Measurements from ENCODE around the gene PIK3CA. TPM values are rescaled to one million over a fixed set of nuclear protein-coding genes. Genes with fewer than 3 reads are reported as not detected.

PIK3CA gene
- total RNA-seq, 1 donor from 2014 or later, result 20.3 TPM

DNA sequence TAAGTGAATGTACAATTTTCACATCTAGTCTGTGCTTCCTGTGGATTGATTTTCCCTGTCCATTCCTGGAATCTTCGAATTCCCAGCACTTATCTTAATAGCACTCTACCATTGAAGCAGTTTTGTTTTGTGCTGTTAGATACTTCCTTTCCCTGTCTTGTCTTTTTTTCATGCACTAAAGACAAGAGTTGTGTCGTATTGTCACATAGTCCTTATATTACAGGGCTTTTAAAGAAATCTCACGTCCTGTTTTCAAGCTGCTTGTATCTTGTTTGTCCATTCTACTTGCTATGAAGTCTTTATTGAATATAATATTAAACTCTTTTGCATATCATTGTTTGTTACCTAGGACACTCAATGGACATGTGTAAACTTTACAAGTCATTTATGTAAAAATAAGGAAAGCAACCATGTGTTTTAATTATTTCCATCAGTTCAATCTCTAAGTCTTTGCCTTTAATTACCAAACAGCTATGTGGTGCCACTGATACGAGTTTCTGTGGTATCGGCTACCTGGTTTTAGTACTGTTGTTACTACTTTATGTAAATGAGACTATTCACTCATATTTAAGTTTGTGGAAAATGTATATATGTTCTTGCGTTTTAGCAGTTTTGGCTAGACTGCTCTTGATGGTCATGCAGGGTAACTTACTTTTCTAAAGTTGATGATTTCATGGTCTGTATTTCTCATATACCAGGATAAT, 10.3 kb downstream of the PIK3CA start:
- DNase-seq (ENCODE audit: low spot score), result no peak

DNA sequence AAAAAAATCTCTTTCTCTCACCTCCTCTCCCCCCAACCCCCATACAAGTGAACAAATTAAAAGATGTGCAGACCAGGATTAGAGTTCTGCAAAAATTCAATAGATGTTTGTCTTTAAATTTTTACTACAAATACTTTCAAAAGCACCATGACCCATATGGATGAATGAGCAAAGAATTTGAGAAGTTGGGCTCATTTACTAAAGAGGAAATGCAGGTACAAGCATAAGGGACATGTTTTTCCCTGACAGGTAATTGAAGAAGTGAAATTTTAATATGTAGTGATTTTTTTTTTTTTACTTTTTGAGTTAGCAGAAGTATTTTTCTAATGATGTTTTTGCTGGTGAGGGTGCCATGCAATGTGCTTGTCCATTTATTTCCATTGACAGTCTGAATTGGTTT, 15.3 kb downstream of the PIK3CA start:
- DNase-seq (ENCODE audit: low spot score), result no peak

DNA sequence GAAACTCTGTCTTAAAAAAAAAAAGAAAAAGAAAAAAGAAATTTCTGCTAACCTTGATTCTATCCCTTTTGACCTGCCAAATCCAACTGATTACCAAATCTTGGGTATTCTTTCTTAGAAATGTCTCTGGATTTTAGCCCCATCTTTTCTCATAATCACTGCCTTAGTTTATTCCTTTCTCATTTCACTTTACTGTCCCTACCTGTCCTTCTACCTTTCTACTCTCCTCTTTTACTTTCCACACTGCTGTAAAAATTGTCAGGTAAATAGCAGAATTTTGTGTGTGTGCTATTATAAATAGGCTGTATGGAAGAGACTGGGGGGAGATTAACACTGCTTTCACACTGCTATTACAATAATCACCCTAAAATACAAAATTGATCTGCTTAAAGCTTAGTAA, 16.7 kb downstream of the PIK3CA start:
- no peak for DNase-seq (ENCODE audit: low spot score)

DNA sequence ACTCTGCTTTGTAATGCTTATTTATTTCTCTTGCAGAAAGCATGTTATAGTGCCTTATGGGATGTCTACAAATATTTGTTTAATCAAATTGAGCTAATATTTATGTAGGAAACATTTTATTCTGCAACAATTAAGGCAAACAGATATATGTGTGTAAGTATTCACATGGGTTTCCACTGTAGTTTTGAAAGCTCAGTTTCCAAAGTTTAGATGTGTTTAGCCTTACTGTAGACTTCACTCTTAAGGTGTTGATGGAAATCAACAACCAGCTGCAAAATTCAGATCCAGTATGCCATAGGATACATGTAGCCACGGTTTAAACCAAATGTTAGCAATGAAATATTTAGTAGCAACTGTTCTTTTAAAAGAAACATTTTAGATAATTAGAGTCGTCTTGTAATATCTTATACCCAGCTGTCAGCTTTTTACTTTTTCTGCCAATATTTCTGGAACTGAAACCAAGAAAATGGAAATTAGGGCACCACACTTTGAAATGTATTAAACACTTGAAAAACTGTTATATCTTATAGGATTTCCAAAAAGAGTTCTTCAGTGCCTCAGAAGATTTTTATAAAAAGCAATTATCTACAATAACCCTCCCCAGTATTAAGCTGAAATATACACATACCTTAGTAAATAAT, 18.5 kb downstream of the PIK3CA start:
- no peak for DNase-seq (ENCODE audit: low spot score)

DNA sequence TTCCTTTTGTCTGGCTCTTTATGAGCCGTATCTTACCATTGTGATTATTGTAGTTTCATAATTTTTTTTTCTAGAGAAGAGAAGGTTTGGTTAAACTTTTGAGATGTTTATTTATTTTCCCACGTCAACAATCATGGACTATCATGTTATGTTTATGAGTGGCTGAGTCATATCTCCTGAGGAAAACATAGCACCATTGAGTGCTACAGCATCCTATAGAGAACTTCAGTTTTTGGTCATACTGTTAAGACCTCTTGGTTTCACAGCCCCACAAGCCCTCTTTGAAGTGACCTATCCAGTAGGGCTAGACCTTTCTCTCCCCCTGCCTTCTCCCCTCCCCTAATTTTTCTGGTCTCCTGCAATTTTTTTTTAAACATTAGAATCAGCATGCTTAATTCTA, 20.8 kb downstream of the PIK3CA start:
- DNase-seq (ENCODE audit: low spot score), result no peak

DNA sequence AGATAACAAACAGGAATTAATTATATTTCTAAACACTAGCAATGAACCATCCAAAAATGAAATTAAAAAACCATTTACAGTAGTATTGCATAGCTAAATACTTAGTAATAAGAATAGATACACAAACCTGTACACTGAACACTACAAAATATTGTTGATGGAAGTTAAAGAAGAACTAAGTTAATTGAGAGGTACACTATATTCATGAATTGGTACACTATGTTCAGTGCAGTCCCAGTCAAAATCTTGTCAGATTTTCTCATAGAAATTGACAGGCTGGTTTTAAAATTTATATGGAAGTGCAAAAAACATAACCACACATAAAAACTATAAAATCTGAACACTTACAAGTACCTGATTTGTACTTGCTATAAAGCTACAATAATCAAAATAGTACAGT, 24.4 kb downstream of the PIK3CA start:
- no peak for DNase-seq (ENCODE audit: low spot score)

DNA sequence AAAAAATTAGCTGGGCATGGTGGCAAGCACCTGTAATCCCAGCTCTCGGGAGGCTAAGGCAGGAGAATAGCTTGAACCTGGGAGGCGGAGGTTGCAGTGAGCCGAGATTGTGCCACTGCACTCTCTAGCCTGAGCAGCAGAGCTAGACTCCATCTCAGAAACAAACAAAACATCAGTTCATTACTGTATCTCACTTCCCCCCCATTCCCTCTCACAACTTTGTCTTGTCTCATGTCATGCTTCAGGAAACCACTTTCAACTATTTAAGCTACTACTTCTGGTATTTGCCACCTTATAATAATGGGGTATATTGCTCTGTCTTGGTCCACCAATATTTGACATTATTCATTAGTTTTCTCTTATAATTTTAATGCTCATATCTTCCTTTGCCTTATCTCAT, 26.2 kb downstream of the PIK3CA start:
- DNase-seq (ENCODE audit: low spot score), result no peak

DNA sequence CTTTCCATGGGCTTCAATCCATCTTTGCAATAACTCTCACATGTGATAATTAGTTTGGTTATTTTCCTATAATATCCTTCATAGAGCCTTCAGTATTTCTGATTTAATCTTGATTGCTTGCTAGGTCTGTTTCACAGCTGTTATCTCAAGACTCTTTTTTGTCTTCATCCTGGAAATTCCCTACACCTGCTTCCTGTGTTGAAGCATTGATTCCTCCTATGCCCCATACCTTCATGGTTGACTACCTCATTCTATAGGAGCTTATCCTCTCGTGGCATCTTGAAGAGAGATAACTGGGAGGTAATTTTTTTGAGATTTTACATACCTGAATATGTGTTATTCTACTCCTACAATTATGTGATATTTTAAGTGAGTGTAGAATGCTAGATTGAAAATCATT, 26.7 kb downstream of the PIK3CA start:
- no peak for DNase-seq (ENCODE audit: low spot score)

DNA sequence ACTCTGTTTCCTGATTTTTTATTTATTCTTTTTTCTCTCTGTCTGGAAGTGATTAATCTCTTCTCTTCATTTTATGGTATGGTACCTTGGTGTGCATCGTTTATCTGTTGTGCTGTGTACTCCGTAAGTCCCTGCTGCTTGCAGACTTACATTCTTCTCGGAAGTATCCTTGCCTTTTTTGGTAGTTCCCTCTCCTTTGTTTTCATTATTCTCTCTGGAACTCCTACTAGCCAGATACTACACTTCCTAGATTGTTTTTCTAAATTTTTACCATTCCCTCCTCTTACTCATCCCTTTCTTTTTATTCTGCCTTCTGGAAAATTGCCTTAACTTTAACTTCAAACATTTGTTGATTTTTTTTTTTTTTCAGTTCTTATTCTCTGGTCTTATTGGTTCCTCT, 27.2 kb downstream of the PIK3CA start:
- DNase-seq (ENCODE audit: low spot score), result no peak

DNA sequence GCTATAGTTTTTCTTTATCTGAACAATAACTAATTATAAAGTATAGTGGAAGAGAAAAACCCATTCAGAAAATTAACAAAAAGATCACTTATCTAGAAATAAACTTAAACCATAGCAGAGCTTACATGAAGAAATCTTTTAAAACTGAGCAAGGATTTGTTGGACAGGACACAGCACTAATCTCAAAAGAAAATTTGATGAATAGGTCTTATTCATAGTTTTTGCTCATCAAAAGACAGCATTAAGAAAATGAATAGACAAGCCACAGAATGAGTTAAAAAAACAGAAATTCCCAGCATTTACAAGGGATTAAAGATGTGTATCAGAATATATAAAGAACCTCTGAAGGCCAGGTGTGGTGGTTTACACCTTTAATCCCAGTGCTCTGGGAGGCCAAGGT, 29.5 kb downstream of the PIK3CA start:
- no peak for DNase-seq (ENCODE audit: low spot score)

DNA sequence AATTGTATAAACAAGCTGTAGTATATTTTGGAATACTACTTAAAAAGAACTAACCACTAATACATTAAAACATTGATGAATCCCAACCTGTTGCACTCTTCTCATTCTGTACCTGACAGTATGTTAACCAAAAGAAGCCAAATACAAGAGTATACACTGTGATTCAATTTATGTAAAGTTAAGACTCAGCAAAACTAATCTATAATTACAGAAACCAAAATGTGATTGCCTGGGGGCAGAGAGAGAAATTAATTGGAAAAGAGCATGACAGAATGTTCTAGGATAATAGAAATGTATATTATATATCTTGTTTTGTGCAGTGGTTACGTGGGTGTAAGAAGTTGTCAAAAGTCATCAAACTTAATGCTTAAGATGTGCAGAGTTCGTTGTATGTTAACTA, 31.1 kb downstream of the PIK3CA start:
- DNase-seq (ENCODE audit: low spot score), result no peak

DNA sequence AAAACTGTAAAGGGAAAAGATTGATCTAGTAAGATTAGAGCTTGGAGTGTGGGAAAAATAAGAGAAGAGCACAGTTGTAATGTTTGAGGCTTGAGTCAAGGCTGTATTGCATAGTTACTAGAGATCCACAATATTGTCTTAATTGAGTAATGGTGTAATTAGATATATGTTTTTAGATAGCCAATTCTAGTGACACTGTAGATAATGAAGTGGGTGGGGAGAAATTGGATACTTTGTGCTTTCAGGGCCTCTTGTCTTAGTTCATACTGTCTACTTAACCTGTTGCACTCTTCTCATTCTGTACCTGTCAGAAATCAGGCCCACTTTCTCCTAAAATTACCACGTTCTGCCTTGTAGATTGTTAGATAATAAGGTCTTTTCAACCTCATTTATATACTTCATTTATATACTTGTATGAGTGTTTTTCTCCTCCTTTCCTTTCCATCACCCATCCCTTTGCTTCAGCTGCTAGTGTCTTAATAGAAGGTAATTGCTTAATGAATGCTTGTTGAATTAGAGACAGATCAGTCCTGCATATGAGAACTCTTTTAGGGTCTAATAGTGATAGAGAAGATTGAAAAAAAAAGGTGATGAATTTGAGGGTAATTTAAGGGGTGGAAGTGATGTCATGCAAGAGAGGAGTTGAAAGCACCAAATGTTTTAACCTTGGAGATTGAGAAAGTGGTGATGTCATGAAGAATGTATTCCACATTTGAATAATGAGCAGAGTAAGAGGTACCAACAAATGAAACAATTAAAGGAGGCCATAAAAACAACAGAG, 32.0 kb downstream of the PIK3CA start:
- no peak for DNase-seq (ENCODE audit: low spot score)

DNA sequence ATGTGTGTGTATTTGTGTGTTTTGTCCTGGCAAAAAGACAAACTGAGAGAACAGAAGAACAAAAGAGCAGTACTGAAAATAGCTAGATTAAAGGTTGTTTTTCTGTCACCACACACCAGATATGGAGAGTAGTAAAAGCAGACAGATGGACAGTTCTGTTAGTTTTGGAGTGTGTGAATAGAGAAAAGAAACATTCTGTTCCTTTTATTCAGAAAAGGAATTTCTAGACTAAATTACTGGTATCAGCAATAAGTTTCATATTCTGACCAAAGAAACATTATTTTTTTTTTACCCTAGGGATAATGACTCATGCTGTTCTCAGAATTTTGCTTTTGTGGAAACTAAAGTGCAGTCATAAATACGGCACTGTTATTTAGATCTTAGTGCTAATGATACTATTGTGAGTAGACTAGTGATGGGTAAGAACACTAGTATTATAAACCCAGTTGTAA, 32.9 kb downstream of the PIK3CA start:
- DNase-seq (ENCODE audit: low spot score), result no peak

DNA sequence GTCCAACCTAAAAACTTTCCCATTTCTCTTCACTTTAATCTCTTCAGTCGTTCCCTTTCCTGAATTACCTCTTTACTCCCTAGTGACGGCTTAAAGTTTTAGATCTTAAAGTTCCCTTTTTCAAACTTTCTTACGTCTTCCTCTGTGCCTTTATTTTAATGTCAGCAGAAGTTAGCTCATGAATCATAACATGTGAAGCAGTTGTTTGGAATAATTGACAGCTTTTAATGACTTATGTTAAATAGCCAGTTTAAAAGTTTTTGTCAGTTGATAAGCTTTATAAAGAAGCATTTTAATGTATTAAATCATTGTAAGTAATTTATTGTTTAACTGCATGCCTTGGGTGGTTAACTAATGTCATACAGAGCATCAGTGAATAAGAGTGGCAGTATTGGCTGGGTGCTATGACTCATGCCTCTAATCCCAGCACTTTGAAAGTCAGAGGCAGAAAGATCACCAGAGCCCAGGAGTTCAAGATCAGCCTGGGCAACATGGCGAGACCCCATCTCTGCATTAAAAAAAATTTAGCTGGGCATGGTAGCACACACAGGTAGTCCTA, 33.9 kb downstream of the PIK3CA start:
- DNase-seq (ENCODE audit: low spot score), result no peak

DNA sequence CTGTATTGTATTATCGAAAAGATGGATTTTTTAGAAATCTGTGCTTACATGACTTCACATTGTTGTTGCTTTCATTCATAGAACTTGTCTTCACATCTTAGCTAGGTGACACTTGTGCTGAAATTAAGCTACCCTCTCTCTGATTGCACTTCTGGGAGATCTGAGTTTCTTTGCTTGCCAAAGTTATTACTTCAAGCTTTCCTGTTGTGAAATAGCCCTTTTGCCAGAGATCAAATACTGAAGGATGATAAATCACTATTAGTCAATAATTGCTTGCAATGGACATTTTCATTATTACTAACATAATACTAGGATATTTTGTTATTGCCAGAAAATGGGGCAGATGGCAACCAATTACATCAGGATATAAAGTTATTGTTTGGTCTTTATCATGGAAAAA, 34.7 kb downstream of the PIK3CA start:
- no peak for DNase-seq (ENCODE audit: low spot score)

DNA sequence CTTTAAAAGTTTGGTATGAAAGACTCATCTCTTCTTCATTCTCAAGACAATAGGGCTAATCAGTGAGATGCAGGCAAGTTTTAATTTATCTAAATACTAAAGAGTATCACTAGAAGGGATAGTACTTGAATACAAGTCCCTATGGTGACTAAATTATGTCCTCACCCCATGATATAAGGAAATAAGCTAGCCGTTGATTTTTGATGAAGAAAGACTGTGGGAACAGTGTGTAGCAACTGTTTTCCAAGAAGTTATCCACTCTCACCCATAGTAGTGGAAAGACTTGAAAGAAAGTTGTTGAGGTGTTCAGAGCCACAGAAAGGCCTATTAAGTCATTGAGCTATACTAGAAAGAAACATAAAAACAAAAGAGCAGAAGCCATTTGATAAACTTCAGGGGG, 36.7 kb downstream of the PIK3CA start:
- DNase-seq (ENCODE audit: low spot score), result no peak

DNA sequence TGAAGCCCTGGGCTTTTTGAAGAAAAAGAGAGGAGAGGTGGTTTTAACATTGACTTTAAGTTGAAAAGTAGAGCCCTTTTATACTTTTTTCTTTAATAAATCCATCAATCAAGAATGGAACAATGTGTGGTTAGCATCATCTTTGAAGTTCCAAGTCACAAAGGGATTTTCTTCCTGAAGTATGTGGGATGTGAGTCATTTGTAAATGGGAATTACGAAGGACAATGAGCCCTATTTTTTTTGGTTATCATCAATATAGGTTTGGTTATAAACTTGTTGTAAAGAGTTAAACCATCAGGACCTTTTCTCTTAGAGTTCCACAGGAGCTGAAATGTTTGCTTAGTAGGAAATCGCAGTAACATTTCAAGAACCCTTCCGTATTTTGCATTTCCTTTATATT, 38.3 kb downstream of the PIK3CA start:
- no peak for DNase-seq (ENCODE audit: low spot score)

DNA sequence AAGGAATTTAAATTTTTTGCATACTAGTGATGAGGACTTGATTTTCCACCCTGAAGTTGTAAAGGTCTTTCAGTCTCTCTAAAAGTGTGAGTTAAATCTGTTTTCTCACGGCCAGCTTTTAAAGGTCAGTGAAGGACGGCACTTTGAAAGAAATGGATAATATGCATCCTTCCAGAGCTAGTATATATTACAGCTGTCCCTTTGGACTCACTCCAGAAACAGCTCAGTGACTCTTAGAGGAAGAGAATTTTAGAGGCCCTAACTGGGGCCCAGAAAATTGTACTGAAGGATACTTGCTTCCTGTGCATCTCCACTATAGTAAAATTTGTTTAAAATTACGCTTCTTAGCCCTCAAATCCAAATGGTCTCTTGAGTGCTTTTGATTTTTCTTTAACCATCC, 41.6 kb downstream of the PIK3CA start:
- DNase-seq (ENCODE audit: low spot score), result no peak

DNA sequence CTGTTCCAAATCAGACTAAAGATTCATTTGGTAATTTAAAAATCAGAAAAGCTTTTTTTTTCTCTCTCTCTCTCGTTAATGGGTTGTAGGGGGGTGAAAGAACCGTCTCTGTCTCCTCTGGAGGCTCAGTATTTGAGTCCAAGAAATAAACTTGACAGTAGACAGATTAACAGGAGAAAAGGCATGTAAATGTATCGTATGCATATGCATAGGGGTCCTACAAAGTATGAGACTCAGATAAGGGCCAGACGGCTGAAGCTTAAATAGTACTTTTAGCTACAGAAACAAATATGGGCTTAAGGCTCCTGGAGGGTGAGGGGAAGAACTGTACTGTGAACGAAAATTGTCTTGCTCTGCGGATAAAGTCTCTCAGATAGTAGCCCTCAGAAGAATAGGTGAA, 42.4 kb downstream of the PIK3CA start:
- no peak for DNase-seq (ENCODE audit: low spot score)

DNA sequence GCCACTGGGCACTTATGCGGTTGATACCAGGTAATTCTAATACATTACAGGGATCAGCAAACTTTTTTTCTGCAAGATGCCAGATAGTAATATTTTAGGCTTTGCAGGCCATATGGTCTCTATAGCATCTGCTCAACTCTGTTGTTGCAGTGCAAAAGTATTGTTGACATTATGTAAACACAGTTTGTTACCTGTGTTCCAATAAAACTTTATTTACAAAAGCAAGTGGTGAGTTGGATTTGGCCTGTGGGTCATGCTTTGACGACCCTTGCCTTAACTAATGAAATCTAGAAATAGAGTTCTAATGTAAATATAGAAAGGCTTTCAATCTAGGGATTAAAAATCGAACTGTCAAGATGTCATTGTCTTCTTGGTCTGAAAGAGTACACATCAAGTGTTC, 44.4 kb downstream of the PIK3CA start:
- no peak for DNase-seq (ENCODE audit: low spot score)

DNA sequence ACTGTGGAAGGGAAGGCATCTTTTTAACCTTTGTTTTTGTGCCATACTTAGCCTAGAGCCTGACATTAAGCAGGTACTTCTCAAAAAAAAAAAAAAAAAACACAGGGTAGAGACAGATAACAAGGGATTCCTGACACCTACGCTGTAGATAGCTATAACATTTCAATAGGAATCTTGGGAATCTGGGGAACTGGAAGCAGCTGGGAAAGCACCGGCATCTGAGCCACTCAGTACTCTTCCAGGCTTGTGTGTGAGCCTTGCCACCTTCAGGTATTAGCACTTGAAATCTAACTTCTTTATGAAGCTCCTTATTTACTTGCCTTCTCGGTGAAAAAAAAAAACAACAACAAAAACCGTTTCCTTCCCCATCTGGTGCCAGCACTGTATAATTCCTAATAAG, 46.8 kb downstream of the PIK3CA start:
- no peak for DNase-seq (ENCODE audit: low spot score)

DNA sequence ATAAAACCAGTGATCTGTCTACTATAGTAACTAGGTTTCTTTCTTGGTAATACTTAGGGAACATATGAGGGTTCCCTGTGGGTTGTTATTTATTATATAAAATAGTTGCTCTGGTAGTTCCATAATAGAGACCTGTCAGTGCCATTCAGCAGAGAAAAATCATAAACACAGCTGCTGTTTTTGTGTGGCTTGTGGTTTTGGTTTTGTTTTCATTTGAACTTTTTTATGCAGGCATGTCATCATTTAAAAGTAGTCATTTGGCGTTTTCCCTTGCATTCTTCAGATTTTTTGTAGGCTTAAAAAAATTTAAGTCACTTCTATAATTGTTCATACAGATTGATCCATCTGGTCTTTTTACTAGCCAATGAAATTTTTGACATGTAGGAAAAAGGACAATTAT, 47.9 kb downstream of the PIK3CA start:
- no peak for DNase-seq (ENCODE audit: low spot score)

DNA sequence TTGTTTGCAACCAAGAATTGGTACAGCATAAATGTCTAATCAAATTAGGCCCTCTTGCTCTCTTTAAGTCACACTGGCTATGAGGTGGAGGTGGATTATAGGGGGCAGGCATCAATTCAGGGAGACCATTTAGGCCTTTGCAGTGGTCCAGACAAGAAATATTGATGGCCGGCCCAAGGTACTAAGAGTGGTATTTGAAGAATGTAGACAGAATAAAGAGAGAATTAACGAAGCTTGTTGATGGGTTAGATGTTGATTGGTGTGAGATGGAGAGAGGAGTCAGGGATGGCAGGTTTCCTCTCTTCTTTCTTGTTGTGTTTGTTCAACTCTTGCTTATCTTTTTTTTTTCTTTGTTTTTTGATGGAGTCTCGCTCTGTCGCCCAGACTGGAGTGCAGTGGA, 48.5 kb downstream of the PIK3CA start:
- DNase-seq (ENCODE audit: low spot score), result no peak

Data from mucosa of gallbladder (tissue), 1 donor.